Right atrium auricular region (tissue), 2 donors: ENCODE results near the gene ARL3. TPM values are rescaled to one million over a fixed set of nuclear protein-coding genes. Genes with fewer than 3 reads are reported as not detected.

Source experiments
- DNase-seq: peaks from one replicate; pipeline ENCODE4 v3.0.0-alpha.2; 2019; ENCODE audit warnings: low spot score
- H3K27ac ChIP-seq, 2 donors: fragments of 200-600 bp; sonication (generic); 1 replicate in 1 of 2; 2 replicates in 1 of 2; pipeline ENCODE4 v1.5.1; 2016 to 2019
- H3K27me3 ChIP-seq, 2 donors: fragments of 200-600 bp; sonication (generic); one replicate each; pipeline versions ENCODE4 v1.5.1 to v1.6.0; 2017 to 2019
- H3K36me3 ChIP-seq: fragments of 200-600 bp; sonication (generic); one replicate; pipeline ENCODE4 v1.5.1; 2016
- H3K4me1 ChIP-seq, 2 donors: fragments of 200-600 bp; sonication (generic); one replicate each; pipeline versions ENCODE4 v1.5.1 to v1.6.0; 2017 to 2019
- H3K4me3 ChIP-seq, 2 donors: fragments of 200-600 bp; sonication (generic); 1 replicate in 1 of 2; 2 replicates in 1 of 2; pipeline ENCODE4 v1.5.1; 2017 to 2019; ENCODE audit warnings: mild to moderate bottlenecking in 1 of 2, moderate library complexity in 1 of 2
- H3K9me3 ChIP-seq, 2 donors: fragments of 200-600 bp; sonication (generic); one replicate each; pipeline ENCODE4 v1.5.1; 2019
- total RNA-seq, 2 donors: library from RNA; depleted of rRNA; stranded (reverse); fragments of >200 nt; gene quantifications; one replicate each; pipeline ENCODE4 v1.1.0, GENCODE V29; 2016
- TF ChIP-seq, protein P1 (sequence below), 2 donors: fragments of 200-600 bp; sonication (generic); IDR thresholded peaks; one replicate each; pipeline ENCODE4 v1.5.1; 2019; ENCODE audit warnings: antibody characterized with exemption in 2 of 2

The ARL3 gene
- total RNA-seq, 2 donors from 2014 or later, result 5.7 to 6.4 TPM

GRCh38 chr10:102648889-102649796 lies 65.1 kb downstream of the ARL3 start:
- TF ChIP-seq, protein P1, sequence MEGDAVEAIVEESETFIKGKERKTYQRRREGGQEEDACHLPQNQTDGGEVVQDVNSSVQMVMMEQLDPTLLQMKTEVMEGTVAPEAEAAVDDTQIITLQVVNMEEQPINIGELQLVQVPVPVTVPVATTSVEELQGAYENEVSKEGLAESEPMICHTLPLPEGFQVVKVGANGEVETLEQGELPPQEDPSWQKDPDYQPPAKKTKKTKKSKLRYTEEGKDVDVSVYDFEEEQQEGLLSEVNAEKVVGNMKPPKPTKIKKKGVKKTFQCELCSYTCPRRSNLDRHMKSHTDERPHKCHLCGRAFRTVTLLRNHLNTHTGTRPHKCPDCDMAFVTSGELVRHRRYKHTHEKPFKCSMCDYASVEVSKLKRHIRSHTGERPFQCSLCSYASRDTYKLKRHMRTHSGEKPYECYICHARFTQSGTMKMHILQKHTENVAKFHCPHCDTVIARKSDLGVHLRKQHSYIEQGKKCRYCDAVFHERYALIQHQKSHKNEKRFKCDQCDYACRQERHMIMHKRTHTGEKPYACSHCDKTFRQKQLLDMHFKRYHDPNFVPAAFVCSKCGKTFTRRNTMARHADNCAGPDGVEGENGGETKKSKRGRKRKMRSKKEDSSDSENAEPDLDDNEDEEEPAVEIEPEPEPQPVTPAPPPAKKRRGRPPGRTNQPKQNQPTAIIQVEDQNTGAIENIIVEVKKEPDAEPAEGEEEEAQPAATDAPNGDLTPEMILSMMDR (IDR thresholded peaks at IDR 0.05), result no peak
- H3K27ac ChIP-seq, result peak overlapping the region; percentile 98 to 100
- peaks cover 20% of the 10 kb centered on the region for H3K36me3 ChIP-seq
- H3K9me3 ChIP-seq, result no peaks in the 10 kb centered on the region
- H3K4me3 ChIP-seq, result peak overlapping the region in 1 of 2 donors; percentile 88
- H3K4me1 ChIP-seq, result peaks cover 0 to 79% of the 10 kb centered on the region in 2 donors
- H3K27me3 ChIP-seq, result no peaks in the 10 kb centered on the region
- no peak for DNase-seq

DNA sequence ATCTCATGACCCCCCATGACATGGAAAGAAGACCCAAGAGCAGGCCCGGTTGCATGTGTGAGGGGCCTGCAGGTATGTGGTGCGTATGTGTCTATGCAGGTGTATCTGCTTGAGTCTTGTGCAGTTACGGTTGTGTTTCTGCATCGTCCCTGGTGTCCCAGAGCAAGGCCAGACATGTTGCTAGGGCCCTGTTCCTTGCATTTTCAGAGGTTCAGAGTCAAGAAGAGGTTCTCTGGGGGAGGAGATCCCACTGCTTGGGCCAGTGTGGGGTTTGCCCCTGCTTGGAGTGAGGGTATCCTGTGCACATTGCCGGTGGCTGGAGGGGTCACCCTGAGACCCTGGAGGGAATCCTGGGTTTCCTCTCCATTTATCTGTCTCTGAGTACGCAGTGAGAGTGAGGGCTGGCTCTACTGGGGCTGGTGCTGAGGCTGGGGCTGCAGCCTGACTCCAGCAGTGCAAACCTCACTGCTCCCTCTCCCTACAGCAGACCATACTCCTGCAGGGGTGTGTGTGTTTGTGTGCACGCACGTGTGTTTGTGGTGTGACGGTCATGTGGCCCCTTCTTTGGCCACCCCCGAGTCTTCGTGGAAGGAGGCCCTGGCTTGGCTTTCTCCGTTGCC lies 65.8 kb downstream of the ARL3 start:
- DNase-seq, result no peak
- Histone ChIP-seq H3K27me3 (no peaks in the 10 kb centered on the region), H3K9me3 (no peaks in the 10 kb centered on the region), H3K4me3 (peak overlapping the region; percentile 15 to 88), H3K4me1 (peaks cover 0 to 73% of the 10 kb centered on the region in 2 donors), H3K36me3 (peaks cover 14% of the 10 kb centered on the region), H3K27ac (peak overlapping the region; percentile 98 to 100)
- TF ChIP-seq, protein P1 (IDR thresholded peaks at IDR 0.05), result no peak

- no peak for DNase-seq
- peaks cover 0 to 68% of the 10 kb centered on the region in 2 donors for H3K4me1 ChIP-seq
- H3K9me3 ChIP-seq, result no peaks in the 10 kb centered on the region
- TF ChIP-seq, protein P1 (IDR thresholded peaks at IDR 0.05), result no peak
- H3K4me3 ChIP-seq, result peak overlapping the region; percentile 88 to 95
- no peaks in the 10 kb centered on the region for H3K27me3 ChIP-seq
- H3K27ac ChIP-seq, result peak overlapping the region; percentile 98 to 100
- H3K36me3 ChIP-seq, result peaks cover 7% of the 10 kb centered on the region
Measured at GRCh38 chr10:102647443-102648268, 66.5 kb downstream of the ARL3 start.

DNA sequence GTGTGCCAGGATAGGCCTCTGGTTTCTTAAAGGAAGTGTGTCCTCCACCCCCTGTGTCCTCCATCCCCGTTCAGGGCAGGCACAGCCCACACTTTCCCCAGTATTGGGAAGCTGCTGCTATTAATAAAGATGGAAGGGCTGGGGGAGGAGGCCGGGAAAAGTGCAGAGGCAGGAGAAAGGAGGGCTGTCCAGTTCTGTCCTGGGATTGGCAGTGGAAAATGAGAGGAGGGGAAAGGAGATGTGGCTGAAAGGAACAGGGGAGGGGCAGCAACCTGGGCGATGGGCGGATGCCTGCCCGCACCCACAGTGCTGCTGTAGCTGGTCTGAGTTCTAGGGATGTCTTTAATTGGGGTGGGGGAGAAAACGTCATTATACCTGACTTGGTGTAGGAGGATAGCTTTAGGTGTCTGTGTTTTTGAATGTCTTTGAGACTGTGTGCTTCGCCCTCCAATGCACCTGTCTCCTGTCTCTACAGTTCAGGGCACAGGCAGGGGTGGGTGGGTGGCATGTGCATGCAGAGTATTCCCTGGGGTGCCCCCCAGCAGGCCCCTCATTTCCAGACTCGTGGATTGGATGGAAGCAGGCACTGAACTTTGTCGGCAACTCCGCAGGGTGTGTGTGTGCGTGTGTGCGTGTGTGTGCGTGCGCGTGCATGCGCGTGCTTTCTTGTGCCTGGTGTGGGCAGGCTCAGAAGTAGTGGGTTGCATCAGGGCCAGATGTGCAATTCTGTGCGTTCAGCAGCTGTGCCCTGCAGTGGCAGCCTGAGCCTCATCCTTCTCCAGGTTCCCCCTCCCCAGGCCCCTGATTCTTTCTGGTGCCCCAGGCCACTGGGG lies 67.4 kb downstream of the ARL3 start:
- no peaks in the 10 kb centered on the region for H3K27me3 ChIP-seq
- H3K4me1 ChIP-seq, result peaks cover 0 to 60% of the 10 kb centered on the region in 2 donors
- TF ChIP-seq, protein P1 (IDR thresholded peaks at IDR 0.05), result no peak
- no peaks in the 10 kb centered on the region for H3K9me3 ChIP-seq
- peak overlapping the region; percentile 98 to 100 for H3K27ac ChIP-seq
- no peak for DNase-seq
- H3K4me3 ChIP-seq, result peak overlapping the region; percentile 88 to 95
- peaks cover 5% of the 10 kb centered on the region for H3K36me3 ChIP-seq
